ENCODE measurements around the gene PJA1.

DNA sequence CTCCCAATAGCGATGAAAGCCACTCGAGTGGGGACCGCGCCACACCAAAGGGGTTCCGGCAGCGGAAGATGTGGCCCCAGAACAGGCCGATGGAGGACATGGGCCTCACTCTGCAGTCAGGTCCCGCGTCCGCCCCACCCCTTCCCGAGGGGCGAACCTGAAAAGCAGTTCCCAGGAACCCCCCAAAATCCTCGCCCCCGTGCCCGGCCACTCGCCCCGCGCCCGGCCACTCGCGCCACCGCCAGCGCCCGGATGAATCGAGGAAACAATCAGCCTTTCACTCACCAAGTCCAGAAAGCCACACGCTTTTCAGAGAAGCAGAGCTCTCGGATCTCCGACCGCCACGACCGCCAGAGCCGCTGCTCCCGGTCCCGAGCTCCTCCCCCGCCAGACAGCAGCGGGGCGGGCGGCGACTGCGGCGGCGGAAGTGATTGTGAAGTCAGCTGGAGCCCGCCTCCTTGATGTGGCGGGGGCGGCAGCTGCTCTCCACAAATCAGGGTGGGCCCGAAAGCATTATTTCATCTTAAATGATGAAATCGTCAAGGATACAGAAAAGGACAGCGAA lies at the start of gene PJA1:
- TF ChIP-seq, protein P1, sequence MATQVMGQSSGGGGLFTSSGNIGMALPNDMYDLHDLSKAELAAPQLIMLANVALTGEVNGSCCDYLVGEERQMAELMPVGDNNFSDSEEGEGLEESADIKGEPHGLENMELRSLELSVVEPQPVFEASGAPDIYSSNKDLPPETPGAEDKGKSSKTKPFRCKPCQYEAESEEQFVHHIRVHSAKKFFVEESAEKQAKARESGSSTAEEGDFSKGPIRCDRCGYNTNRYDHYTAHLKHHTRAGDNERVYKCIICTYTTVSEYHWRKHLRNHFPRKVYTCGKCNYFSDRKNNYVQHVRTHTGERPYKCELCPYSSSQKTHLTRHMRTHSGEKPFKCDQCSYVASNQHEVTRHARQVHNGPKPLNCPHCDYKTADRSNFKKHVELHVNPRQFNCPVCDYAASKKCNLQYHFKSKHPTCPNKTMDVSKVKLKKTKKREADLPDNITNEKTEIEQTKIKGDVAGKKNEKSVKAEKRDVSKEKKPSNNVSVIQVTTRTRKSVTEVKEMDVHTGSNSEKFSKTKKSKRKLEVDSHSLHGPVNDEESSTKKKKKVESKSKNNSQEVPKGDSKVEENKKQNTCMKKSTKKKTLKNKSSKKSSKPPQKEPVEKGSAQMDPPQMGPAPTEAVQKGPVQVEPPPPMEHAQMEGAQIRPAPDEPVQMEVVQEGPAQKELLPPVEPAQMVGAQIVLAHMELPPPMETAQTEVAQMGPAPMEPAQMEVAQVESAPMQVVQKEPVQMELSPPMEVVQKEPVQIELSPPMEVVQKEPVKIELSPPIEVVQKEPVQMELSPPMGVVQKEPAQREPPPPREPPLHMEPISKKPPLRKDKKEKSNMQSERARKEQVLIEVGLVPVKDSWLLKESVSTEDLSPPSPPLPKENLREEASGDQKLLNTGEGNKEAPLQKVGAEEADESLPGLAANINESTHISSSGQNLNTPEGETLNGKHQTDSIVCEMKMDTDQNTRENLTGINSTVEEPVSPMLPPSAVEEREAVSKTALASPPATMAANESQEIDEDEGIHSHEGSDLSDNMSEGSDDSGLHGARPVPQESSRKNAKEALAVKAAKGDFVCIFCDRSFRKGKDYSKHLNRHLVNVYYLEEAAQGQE (IDR thresholded peaks at IDR 0.05; ENCODE audit: insufficient read depth in 1 of 2, low read depth in 2 of 2, low read length in 2 of 2): no peak
- TF ChIP-seq TAF1 (IDR thresholded peaks at IDR 0.05; ENCODE audit: borderline replicate concordance, insufficient read depth, low read length) (no peak), SIN3A (IDR thresholded peaks at IDR 0.05; ENCODE audit: borderline replicate concordance, insufficient read depth, low read length) (peak; percentile 26; the same call in 1 of the 2 replicates), POLR2AphosphoS5 (IDR thresholded peaks at IDR 0.05; ENCODE audit: low read depth, low read length) (peak; percentile 71)
